HG03378 (cell line): ENCODE measurements around the gene MYO16.
"Not testable (repeated sequence)": the region's sequence is repeated elsewhere in the genome, so short reads cannot be mapped to it uniquely, and the experiment has no call there.

Source experiments
- ATAC-seq: cut with Tn5 transposase; IDR thresholded peaks from one replicate; pipeline ENCODE4 v1.9.1; 2021; ENCODE audit warnings: mild to moderate bottlenecking, moderate library complexity; ENCODE audit not compliant: unreplicated experiment

Gene MYO16

DNA sequence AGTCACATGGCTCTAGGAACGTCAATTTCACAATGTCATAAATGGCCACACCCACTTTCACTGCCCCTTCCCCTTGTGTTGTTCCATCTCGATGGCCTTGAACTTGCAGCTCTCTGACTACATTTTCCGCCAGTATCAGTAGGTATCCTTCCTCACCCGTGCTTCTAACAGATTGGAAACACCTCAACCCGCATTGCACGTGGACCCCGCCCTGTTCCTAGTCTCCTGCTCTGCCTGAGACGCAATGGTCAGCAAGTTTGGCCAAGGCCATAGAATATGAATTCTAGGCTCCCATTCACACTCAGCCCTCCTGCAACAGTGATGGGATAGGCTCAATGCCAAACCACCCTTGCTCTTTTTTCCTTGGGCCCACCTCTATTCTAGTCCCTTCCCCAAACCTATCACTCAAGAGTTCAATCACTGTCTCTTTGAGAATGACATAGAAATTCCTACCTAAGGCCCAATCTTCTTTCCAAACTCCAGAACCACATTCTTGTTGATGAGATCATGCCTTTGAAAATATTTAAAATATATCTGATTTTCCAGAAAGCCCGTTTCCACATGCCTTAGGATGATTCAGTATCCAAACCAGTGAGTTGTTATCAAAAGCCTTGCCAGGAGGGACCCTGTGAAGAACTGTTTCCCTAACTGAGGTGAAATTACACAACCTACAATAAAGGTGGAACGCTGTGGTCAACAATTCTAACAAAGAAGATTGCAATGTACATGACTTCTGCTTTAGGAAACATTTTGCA, 334.6 kb downstream of the MYO16 start:
- no peak for ATAC-seq

DNA sequence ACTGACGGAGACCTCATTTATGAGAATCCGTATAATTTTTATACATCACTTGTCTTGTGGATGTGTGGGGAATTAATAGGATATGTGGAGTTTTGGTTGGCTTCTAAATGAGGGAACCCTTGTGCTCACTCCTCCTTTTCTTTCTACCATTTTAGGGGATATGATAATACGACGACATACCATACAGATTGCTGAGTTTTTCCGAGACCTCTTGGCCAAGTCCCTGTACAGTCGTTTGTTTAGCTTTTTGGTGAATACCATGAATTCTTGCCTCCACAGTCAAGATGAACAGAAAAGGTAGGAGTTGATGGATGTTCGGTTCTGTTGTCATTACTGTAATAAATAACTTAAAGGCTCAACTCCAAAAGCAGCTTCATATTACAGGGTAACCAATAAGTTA, 335.2 kb downstream of the MYO16 start:
- ATAC-seq, result no peak

DNA sequence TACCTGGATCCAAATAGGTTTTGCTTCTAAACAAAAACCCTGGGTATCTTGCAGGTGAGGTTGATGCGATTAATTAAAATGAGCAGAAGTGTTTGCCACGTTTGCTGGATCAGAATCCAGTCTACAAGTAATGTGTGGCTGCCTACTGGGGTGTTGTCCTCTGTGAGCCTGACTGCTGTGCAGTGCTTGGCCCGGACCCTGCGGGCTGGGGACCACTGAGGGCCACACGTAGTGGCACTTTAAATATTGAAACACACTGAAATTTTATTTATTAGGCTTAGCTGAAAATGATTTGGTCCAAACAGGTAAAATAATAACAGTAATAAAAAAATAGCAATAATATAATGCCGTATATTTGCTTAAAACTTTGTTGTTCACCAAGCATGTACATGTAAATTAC, 338.0 kb downstream of the MYO16 start:
- ATAC-seq, result no peak

DNA sequence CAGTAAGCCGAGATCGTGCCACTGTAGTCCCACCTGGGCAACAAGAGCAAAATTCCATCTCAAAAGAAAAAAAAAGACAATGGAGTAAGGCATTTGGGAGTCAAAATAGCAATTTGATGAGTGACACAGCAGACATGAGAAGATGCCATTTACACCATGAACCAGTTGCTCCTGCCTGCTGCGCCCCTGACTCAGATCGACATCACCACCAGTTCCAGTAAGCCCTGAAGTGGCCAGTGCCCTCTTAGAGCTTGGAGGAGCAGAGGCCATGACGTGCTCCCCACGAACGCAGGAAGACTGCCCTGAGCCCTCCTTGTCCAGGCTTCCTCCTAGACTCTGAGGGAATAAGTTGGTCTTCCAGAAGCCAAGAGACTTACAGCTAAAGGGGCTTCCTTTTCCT, 339.2 kb downstream of the MYO16 start:
- no peak for ATAC-seq

DNA sequence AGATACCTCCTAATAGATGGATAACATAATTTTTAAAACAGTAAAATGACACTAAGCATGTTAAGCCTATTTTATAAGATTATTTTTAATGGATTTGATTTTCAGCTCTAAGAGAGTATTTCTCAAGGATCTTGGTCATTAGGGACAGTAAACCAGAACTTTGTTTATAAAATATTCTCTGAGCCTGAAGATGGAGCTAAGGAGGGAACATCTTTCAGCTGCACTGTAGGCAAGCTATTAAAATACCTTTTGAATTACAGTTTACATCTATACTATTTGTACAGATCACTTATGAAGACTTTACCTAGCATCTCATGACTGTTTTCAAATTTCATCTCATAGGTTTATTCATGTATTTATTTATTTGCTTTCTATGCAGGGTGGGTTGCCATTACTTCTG, 345.3 kb downstream of the MYO16 start:
- no peak for ATAC-seq

DNA sequence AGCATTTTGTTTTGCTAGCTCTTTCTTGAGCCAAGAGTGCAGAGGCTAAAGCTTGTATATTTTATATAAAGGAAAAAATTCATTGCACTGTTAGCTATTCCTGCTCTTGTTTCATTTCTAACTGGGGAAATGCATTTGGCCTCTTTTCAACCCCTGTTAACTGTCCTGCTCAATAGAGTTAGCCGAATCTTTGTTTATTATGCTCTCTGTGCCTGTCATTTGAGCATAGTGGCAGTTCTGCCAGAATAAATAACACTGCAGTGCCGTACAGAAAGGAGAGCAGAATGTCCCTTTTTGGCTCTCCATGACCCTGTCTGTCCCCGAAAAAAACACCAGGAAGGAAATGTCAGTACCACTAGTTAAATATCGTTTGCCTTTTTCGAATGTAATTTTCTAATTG, 350.8 kb downstream of the MYO16 start:
- no peak for ATAC-seq

DNA sequence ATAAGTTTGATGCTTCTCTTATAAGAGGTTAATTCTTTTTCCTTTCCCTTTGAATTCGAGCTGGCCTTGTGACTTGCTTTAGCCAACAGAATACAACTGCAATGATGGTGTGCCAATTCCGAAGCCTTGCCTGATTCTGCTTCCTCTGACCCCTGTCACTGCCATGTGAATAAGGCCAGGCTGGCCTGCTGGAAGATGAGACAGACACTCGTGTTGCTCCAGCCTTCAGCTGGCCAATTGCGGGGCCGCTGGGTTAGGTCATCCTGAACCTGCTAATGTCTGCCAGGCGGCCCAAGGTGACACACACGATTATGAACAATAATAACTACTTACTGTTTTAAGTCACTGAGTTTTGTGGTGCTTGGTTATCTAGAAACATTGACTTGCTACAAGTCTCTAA, 352.0 kb downstream of the MYO16 start:
- no peak for ATAC-seq

DNA sequence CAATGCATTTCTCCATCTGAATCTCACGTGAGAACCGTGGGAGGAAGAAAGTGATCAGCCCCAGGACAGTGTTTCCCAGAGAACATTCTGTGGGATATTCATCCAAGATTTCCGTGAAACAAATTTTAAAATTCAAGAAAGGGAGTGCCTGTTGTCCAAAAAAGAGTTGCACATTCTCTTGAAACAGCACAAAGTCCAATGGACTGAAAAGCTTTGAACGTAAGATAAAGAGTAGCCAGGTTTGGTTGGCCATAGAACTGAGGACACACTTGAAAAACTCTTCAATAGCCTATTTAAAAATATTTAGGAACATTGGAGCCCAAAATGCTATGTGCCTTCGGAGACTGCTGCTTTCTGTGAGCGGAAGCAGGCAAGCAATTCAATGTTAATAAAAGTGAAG, 353.9 kb downstream of the MYO16 start:
- ATAC-seq, result no peak

DNA sequence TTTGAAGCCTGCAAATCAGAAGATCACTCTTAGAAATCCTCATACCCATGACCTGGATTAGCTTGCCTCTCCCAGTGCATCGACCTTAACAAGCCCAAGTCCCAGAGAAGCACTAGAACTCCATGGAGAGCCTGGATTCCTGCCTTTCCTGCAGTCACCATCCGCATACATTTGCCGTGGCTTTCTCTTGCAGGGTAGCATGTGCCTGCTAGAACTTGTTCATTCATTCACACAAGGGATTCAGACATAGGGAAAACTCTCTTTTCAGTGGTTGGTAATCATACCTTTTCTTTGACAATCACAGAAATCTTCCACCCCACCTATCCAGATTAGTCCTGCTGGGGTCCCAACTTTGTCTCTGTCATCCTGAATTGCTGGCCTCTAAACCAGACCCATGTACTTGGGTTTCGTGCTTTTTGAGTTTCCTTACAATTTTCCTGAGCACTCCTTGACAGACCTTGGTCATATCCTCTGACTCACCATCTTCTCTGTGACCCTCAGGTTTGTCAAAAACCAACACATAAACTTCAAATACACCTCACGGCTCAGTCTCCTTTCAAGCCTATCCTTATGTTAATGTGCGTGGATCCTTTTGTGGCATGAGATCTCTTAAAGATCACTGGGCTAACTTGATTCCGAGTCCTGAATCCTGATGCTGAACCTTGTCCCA, 355.0 kb downstream of the MYO16 start:
- no peak for ATAC-seq

DNA sequence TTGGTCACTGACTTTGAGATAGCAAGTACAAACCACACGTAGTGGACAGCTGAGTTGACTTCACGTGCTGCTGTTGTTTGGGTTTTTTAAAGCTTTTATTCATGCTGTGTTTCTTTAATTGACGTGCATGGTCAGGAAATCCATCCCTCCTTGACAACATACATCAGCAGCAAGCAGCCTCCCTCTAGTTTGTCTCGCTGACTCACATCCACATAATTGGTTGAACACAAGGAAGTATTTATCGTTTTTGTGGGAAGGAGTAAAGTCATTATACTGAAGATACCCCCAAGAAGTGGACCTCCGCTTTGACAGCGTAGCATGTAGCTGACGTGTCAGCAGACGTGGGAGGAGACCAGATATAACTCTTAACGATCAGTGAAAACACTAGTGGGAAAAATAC, 355.8 kb downstream of the MYO16 start:
- ATAC-seq, result no peak

DNA sequence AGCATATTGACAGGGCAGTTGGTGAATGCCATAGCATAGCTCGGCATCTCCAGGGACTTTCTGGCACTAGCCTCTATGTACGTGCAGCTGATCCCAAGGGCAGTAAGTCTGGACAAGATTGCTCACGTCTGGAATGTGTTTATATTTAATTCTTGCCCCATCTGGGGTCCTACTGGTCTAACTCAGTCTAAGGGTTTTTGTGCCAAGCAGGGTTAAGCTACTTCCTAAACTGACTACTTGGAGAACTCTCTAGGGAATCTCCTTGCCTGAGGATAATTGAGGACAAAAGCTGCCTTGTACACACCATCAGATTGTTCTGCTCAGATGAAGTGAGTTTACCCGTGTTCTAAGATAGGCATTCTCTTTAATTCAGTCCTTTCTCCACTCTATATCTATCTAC, 358.1 kb downstream of the MYO16 start:
- no peak for ATAC-seq

DNA sequence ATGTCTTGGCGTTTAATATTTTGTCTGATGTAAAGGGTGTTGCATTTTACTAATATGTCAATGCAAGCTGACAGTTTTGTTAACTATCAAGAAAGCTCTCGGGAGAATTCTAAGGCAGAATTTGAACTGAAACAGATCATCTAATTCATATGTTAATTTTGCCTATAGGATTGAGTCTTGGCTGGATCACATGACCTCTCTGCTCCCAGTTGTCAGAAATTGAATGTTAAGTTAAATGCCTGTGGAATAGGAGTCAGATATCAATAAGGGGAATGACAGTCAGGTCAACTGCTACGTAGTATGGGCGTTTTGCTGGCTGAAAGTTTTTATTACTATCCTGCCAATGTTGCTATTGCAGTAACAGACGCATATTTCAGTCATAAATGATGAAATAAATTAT, 358.5 kb downstream of the MYO16 start:
- ATAC-seq, result no peak

DNA sequence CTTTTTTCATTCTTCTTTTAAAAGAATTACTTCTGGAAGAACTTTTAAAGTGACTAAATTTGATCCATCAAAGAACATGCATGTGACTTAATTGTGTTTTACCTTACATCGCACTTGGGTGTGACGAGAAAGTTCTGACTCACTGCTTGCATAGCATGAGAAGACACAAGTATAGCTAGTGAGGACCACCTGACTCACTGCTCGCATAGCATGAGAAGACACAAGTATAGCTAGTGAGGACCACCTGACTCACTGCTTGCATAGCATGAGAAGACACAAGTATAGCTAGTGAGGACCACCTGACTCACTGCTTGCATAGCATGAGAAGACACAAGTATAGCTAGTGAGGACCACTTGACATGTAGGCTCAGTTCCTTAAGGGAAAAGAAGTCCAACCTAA, 362.0 kb downstream of the MYO16 start:
- ATAC-seq, result not testable (repeated sequence)

DNA sequence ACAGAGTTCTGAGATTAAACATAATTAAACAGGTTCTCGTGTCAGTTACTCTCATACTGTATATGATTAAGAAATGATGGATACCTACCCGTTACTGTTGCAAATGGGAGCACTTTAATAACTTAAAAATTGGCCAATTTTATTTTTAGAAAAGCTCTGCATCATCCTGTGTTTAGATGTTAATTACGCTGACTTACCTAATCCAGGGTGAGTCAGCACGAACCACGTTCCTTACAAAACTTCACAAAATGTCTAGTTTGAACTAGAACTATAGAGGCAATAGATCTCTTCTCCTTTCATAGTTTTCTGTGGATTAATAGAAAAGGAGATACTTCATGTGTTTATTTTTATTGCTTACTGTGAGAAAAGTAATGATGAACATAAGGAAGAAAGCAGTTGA, 363.9 kb downstream of the MYO16 start:
- ATAC-seq, result no peak

DNA sequence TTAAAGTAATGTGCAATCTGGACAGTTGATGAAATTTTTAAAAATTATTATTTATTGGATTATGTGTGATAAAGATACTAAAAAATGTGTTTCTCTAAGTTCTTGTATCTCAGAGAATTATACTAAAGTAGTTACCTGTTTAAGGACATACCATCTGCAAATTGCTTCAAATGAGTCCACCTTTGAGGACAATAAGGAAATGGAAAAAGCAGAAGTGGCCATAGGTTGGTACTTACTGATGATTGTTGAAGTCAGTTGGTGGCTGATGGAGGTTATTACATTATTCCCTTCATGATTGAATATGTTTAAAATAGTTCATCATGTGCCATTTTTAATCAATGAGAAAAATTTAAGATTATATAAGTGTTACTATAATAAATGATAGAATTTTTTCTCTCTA, 367.0 kb downstream of the MYO16 start:
- ATAC-seq, result no peak

DNA sequence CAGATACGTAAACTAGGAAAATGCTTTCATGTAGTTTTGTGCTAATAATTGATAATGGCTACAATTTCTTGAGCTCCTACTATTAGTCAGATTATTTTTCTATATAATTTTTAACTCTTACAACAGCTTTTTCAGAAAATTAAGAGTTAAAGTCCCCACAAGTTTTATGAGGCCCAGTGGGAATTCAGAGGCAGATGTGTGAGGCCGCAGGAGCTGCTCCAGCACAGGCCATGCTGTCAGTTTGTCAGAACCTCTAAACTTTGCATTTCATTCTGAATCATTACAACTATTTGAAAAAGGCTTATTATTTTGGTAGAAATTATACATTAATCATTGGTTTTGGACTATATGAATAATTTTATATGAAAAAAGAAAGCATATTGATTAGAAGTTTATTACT, 370.8 kb downstream of the MYO16 start:
- no peak for ATAC-seq

DNA sequence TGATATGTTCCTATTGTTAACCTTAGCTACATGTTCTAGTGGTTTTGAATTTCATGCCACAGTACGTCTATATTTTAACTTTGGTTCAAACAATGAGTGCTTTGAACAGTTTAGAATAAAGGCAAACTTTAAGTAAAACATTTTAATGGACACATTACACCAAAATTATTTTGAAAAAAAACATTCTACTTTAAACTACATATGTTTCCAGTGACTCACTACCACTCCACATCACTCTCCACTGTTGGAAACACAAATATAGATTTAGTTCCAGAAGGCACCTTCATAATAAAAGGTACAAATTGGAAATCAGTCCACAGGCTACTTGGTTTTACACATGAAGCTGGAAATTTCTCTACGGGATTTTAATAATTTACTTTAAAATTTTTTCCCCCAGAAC, 373.5 kb downstream of the MYO16 start:
- ATAC-seq, result no peak

DNA sequence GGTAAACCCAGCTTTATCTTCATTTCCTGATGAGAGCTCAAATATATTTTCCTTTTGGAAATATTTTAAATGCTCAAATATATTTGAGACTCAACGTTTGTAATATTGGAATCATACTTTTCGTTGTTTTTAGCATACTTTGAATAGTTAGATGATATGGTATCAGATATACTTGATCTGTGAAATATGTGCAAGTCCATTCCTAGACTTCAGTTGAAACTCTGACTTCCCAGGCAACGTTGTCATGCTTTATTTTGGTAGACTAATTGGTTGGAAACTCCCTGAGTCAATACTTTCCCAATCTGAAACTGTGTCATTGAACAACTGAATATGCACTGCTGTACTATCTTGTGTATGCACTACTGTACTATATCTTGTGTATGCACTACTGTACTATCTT, 378.5 kb downstream of the MYO16 start:
- ATAC-seq, result no peak

DNA sequence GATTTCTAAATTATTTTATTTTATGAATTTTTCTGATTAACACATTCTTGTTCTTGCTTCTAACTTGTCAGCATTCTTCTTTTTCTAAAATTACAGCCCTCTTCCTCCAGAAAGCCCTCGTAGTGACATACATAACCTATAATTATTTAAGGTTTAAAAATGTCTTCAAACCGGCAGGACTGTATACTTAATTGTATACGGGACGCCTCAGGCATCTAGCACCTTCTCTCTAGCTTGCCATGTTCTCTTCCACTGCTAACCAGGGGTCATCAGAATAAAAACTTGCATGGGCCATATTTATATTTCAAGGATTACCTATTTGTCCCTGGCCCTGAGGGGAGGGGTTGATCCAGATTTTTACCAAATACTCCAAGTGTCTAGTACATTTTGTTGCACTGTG, 380.3 kb downstream of the MYO16 start:
- no peak for ATAC-seq

DNA sequence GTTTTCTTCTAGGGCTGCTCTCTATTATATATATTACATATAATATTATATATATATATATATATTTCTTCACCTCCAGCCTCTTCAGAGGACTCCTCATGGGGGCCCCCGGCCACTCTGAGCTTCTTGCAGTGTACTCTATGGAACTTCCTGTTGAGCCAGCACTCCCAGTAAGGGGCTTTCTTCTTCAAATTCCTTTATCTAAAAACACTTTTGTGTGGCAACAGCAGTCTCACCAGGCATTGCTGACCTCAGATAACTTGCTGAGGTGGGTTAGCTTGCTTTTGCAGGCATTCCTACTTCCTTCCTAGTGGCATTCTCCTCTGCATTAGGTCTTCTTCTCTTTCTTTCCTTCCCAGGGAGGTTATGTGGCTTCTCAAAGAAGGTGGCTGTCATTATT, 381.5 kb downstream of the MYO16 start:
- no peak for ATAC-seq

DNA sequence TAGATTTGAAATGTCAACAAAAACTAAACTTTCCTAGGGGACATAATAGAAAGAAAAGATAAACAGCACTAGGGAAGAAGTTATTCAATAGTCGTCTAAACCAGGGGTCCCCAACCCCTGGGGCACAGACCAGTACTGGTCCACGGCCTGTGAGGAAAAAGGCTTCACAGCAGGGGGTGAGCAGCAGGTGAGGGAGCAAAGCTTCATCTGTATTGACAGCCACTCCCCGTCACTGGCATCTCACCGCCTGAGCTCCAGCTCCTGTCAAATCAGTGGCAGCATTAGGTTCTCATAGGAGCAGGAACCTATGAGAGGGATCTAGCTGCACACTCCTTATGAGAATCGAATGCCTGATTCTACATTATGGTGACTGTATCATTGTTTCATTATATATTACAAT, 382.7 kb downstream of the MYO16 start:
- ATAC-seq, result no peak

DNA sequence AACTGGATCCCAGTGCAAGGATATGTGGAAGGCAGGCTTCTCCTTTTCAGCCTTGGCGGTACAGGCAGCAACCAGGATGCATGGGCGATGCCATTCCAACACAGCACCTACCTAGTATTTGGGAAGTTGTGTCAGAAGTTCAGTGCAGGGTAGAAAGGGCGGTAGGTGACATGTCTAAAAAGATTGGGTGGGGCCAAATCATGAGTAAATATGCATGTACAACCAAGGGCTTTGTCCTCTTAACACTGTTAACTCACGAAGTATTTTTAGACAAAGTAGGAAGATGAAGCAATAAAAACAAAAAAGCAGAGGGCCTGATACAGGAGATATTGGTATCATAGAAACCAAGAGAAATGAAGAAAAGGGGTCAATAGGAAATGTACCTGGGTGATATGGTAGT, 392.1 kb downstream of the MYO16 start:
- no peak for ATAC-seq

DNA sequence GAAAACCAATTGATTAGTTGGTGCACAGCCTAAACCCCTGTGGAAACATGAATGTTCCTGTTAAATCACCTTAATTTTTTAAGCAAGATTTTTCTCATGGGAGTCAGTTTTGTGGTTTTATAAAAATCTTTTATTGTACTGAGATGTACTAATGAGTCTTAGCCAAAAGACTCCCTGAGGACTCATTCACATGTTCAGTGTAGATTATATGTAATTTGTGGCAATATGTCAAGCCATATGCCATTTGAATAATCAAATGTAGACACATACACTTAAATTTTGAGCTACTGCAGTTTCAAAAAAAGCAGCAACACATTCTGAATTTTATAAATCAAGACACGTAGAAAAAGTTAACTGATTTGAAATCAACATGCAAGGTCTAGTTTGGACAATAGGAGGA, 395.2 kb downstream of the MYO16 start:
- no peak for ATAC-seq
